Measurements from ENCODE around the gene UBE2J2.

Gene UBE2J2

DNA sequence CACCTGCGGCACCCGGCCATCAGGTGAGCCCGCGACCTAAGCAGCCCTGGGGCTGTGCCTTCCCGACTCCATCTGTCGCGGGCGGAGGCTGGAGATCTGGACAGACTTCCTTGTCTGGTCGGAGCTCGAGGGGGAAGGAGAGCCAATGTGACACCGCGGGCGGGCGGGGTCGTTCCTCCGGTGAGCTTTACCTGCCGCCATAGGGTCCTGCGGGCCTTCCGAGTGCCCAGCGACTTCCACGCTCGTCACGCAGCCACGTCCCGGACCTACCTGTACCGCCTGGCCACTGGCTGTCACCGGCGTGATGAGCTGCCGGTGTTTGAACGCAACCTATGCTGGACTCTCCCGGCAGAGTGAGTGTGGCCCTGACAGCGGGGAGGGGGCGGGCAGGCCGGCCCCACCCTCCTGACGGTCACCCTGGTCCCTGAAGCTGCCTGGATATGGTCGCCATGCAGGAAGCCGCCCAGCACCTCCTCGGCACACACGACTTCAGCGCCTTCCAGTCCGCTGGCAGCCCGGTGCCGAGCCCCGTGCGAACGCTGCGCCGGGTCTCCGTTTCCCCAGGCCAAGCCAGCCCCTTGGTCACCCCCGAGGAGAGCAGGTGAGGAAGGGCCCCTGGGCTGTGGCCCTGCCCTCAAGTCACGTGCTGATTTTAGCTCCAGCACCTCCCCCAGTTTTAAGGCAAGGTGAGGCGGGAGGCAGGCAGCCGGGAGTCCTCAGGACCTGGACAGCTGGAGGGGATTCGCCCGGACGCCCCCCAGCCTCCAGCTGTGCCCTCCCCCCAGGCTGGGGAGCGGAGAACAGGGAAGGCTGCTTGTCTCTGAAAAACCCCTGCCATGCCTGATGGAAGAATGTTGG is 35.8 kb upstream of the UBE2J2 start:
- TF ChIP-seq, protein P1, sequence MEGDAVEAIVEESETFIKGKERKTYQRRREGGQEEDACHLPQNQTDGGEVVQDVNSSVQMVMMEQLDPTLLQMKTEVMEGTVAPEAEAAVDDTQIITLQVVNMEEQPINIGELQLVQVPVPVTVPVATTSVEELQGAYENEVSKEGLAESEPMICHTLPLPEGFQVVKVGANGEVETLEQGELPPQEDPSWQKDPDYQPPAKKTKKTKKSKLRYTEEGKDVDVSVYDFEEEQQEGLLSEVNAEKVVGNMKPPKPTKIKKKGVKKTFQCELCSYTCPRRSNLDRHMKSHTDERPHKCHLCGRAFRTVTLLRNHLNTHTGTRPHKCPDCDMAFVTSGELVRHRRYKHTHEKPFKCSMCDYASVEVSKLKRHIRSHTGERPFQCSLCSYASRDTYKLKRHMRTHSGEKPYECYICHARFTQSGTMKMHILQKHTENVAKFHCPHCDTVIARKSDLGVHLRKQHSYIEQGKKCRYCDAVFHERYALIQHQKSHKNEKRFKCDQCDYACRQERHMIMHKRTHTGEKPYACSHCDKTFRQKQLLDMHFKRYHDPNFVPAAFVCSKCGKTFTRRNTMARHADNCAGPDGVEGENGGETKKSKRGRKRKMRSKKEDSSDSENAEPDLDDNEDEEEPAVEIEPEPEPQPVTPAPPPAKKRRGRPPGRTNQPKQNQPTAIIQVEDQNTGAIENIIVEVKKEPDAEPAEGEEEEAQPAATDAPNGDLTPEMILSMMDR (IDR thresholded peaks at IDR 0.05; ENCODE audit: borderline replicate concordance, control extremely low read depth, extremely low read depth, insufficient read depth, missing control alignments) = no peak
- in situ Hi-C loops (cut with MboI; ENCODE audit: low sequenced_read_pairs, unreplicated experiment) = no loop called here
- DNase-seq (ENCODE audit: low spot score) = no peak

DNA sequence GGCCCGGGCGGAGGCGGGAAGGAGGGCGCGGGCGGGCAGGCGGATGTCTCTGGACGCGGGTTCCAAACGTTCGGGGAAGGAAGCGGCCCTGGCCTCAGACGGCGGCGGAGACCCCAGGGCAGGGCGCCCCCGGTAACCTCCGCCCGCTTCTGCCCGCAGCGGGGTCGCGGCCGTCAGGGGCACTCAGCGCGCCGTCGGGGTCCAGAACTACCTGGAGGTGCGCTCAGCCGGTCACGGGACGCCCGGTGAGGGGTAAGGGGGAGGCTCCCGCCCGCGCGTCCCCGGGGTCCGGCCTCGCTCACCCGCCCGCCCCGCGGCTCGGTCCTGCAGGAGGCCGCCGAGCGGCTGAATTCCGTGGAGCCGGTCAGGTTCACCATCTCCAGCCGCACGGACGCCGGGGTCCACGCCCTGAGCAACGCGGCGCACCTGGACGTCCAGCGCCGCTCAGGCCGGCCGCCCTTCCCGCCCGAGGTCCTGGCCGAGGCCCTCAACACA is 35.1 kb upstream of the UBE2J2 start:
- in situ Hi-C loops (cut with MboI; ENCODE audit: low sequenced_read_pairs, unreplicated experiment) = no loop called here
- no peak for DNase-seq (ENCODE audit: low spot score)
- TF ChIP-seq, protein P1 (IDR thresholded peaks at IDR 0.05; ENCODE audit: borderline replicate concordance, control extremely low read depth, extremely low read depth, insufficient read depth, missing control alignments) = no peak

DNA sequence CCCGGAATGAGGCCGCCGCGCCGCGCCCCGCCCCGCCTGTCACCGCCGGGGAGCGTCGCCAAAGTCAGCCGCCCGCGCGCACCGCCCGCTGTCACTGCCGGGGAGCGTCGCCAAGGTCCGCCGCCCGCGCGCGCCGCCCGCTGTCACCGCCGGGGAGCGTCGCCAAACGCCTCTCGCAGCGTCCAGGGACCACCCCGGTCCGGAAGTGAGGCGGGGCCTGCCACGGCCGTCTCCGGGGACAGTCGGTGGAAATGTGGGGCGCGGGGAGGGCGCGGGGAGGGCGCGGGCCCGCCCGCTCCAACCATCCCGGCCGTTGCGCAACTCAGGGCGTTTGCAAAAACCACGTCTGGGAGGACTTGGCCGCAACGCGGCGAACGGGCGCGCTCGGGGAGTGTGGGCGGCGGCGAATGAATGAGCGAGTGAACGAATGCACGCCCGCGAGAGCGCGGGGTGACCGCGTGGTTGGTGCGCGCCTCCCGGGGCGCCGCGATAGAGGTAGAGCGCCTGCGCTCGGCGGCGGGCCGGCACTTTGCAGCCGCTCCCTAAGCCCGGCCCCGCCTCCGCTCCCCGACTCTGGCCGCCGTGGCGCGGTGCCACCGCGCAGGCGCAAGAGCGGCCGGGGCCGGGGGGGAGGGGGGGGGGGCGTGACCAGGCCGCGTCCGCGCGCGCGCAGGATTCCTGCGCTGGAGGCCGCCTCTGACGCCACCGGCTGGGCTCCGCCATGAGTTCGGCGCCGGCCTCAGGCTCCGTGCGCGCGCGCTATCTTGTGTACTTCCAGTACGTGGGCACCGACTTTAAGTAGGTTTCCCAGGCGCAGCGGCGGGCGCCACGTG is 34.5 kb upstream of the UBE2J2 start, which contains the start of the genes ACAP3 and PUSL1:
Gene ACAP3 (minus strand): TSS at position 8 of the 833 bp plus-strand sequence. CDS start 115 bp downstream, outside the sequence.
Gene PUSL1 (plus strand): TSS at position 675 of the 833 bp plus-strand sequence. CDS start 47 bp downstream, at position 722.
- TF ChIP-seq, protein P1 (IDR thresholded peaks at IDR 0.05; ENCODE audit: borderline replicate concordance, control extremely low read depth, extremely low read depth, insufficient read depth, missing control alignments) = no peak
- DNase-seq (ENCODE audit: low spot score) = peak; percentile 99
- in situ Hi-C loops (cut with MboI; ENCODE audit: low sequenced_read_pairs, unreplicated experiment) = no loop called here

DNA sequence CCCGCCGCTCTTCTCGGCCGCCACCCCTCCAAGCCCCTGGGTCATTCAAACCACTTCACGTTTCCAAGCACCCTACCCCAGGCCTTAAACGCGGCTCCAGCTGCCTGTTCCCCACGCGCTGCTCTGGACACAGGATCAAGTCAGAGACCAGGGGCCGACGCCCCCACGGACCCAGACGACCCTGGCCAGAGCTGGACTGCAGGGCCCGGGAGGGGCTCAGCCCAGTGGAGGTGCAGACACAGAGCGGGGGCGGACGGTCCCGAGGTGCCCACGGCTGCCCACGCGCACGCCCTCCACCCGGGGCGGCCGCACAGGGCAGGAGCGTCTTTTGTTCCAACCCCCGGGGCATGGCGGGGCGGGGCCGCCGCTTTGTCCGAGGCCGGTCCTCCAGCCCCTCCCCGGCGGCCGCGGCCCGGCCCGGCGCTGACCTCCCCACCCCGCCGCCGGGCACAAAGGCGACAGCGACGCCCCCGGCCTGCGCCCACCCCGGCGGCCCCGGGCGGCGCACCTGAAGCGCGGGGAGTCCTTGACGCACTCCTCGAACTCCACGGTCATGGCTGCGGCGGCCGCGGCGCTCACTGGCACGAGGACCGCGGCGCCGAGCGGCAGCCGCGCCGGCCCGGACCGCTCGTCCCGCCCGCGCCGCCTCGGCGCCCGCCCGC is 33.7 kb upstream of the UBE2J2 start:
- TF ChIP-seq, protein P1 (IDR thresholded peaks at IDR 0.05; ENCODE audit: borderline replicate concordance, control extremely low read depth, extremely low read depth, insufficient read depth, missing control alignments) = no peak
- no peak for DNase-seq (ENCODE audit: low spot score)
- in situ Hi-C loops (cut with MboI; ENCODE audit: low sequenced_read_pairs, unreplicated experiment) = no loop called here

DNA sequence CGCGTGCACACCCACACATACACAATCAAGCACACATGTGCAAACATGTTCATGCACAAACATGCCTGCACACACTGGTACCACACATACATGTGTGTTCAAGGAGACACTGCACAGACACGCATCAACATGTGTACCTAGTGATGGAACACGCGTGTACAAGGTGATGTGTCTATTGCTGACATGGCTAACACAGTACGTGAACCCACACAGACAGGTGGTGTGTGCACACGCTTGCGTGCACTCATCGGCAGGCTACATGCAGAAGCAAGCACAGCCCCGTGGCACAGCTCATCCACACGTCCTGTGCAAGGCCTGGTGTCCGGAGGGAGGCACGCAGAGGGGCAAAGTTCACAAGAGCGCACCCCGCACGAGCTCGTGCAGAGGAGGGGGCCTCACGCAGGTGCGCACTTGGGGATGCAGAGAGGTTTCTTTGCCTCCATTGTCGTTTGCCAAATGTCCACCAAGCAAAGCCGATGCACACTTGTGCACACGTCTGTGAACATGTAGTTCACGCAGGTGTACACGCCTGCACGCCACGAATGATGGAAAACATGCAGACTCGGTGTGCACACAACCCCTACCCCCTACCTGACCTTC is 33.1 kb upstream of the UBE2J2 start:
- in situ Hi-C loops (cut with MboI; ENCODE audit: low sequenced_read_pairs, unreplicated experiment) = no loop called here
- TF ChIP-seq, protein P1 (IDR thresholded peaks at IDR 0.05; ENCODE audit: borderline replicate concordance, control extremely low read depth, extremely low read depth, insufficient read depth, missing control alignments) = no peak
- DNase-seq (ENCODE audit: low spot score) = no peak
